DMS 273 (cell line): ENCODE results near the gene UGT1A3.

Source experiments
- DNase-seq: peaks from one replicate; lab custom pipeline; 2025; ENCODE audit not compliant: unreplicated experiment; lab: John Stamatoyannopoulos, UW

UGT1A3 gene

GRCh38 chr2:233793465-233794127, 64.8 kb downstream of the UGT1A3 start:
- DNase-seq = no peak

- DNase-seq = no peak
These were observed 65.4 kb downstream of the UGT1A3 start for GRCh38 chr2:233794128-233794658.

GRCh38 chr2:233795735-233796171, 66.9 kb downstream of the UGT1A3 start:
- no peak for DNase-seq

GRCh38 chr2:233796254-233796653, 67.4 kb downstream of the UGT1A3 start:
- no peak for DNase-seq

GRCh38 chr2:233798335-233799086, 69.7 kb downstream of the UGT1A3 start:
- no peak for DNase-seq

GRCh38 chr2:233799087-233799665, 70.3 kb downstream of the UGT1A3 start:
- DNase-seq = peak; percentile 58

GRCh38 chr2:233799716-233800115, 70.9 kb downstream of the UGT1A3 start:
- DNase-seq = no peak

GRCh38 chr2:233800208-233800607, 71.4 kb downstream of the UGT1A3 start:
- DNase-seq = no peak

- no peak for DNase-seq
These were observed 72.7 kb downstream of the UGT1A3 start for GRCh38 chr2:233801357-233802131.

- DNase-seq = no peak
These were observed 73.4 kb downstream of the UGT1A3 start for GRCh38 chr2:233802132-233802815.

- DNase-seq = no peak
These were observed 74.6 kb downstream of the UGT1A3 start for GRCh38 chr2:233803292-233803911.

- DNase-seq = no peak
These were observed 75.2 kb downstream of the UGT1A3 start for GRCh38 chr2:233803994-233804393.

- DNase-seq = no peak
These were observed 78.5 kb downstream of the UGT1A3 start for GRCh38 chr2:233807215-233807865.

GRCh38 chr2:233807966-233808935, 79.4 kb downstream of the UGT1A3 start:
- no peak for DNase-seq

- DNase-seq = no peak
These were observed 81.5 kb downstream of the UGT1A3 start for GRCh38 chr2:233810385-233810784.

GRCh38 chr2:233811087-233811486, 82.2 kb downstream of the UGT1A3 start:
- DNase-seq = no peak

GRCh38 chr2:233811732-233812131, 82.9 kb downstream of the UGT1A3 start:
- DNase-seq = no peak

GRCh38 chr2:233813236-233814055, 84.6 kb downstream of the UGT1A3 start:
- DNase-seq = no peak
